HG03175 (cell line): ENCODE measurements around the gene FAH.

Experiments
- ATAC-seq: cut with Tn5 transposase; IDR thresholded peaks from one replicate; pipeline ENCODE4 v1.9.1; 2021; ENCODE audit warnings: mild to moderate bottlenecking, moderate library complexity; ENCODE audit not compliant: unreplicated experiment

Gene FAH

DNA sequence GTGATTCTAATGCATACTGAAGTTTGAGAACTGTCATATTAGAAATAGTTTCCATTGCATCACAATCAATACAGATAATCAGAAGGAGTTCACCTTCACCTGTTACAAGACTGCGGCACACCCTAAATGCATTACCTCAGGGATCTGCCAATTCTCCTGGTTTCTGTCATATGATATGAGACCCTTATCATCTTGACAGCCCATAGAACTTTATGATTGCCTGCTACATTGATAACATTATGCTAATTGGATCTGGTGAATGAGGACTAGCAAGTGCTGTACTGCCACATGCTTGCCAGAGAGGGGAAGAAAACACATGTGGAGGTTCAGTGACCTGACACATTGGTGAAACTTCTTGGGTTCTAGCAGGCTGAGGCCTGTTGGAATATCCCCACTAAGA lies 41.4 kb downstream of the FAH start:
- ATAC-seq = no peak

- no peak for ATAC-seq
Observed at GRCh38 chr15:80194914-80195313, 42.1 kb downstream of the FAH start.

DNA sequence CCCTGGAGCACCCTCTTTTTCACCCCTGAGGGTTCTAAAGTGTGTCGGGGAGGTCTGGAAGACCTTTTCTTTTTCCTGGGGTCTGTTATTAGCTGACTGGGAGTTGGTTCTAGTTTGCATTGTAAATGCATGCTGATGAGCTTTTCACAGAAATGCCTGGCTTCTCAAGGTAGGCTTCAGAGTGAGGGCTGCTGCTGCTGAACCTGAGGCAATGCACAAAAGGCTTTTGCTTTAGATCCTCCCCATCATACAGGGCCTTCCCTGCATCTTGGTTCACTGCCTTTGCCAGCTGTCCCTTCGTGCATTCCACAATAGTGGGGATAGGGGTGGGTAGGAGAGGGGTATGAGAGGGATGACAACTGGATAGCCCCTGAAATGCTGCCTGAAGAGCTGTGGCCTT lies 46.6 kb downstream of the FAH start:
- ATAC-seq = no peak

DNA sequence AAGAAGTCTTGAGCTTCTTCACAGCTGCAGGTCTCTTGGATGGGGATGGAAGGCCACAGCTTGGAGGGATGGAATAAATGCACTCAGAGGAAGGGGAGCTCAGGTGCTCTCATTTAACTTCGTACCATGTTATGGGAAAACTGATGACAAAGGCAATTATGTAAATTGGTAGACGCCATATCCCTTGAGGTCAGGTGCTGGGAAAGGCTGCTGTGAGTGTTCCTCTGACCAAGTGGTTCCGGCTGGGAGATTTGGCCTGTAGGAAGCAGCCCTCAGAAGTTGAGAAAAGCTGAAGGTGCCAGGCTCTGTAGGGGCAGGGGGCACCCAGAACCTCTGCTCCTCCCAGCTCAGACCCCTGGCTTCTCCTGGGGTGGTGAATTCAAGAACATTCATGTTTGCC lies 47.1 kb downstream of the FAH start:
- no peak for ATAC-seq

DNA sequence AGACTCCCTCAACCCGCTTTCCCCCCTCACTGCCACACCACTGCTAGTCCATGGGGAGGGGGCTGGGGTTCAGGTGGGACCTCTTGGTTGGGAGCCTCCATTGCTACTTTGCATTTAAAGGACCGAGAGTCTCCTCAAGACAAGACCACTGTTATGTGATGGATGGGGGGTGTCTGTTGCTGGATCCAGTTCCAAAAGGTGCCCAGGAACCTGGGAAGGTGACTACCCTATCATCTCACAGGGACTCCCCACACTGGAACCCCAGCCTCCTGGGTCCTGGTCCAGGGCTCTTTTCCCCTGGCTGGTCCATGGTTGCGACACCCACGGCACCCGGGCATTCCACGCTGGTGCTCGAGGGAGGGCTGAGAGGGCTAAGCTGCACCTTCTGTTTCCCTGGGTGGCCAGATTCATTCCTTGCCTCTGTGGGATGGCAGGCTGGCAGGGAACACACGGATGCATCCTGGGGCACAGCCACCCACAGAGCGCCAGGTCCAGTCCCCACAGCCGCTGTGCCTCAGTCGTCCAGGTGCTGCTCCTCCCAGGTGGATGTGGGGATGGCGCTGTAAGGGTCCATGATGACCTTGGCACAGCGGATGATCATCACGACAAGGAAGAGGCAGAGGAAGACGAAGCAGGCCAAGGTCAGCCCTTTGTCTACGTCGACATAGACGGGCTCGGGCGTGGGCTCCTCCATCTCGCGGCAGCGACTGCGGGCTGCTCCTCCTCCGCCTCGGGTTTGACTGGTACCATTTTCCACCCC lies 48.6 kb downstream of the FAH start:
- no peak for ATAC-seq

DNA sequence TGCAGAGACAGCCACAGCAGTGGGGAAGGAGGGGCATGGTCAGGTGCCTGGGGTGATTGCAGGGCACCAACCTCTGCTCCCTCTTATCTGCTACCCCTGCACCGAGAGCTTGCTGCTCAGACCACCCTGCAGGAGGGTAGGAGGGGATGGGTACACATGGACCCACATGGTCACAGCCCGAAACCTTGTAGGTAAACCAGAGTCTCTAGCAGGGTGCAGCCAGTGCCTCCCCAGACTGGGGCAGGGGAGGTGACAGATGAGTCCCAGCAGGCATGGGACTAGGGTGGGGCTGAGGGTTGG lies 49.2 kb downstream of the FAH start:
- ATAC-seq = no peak

DNA sequence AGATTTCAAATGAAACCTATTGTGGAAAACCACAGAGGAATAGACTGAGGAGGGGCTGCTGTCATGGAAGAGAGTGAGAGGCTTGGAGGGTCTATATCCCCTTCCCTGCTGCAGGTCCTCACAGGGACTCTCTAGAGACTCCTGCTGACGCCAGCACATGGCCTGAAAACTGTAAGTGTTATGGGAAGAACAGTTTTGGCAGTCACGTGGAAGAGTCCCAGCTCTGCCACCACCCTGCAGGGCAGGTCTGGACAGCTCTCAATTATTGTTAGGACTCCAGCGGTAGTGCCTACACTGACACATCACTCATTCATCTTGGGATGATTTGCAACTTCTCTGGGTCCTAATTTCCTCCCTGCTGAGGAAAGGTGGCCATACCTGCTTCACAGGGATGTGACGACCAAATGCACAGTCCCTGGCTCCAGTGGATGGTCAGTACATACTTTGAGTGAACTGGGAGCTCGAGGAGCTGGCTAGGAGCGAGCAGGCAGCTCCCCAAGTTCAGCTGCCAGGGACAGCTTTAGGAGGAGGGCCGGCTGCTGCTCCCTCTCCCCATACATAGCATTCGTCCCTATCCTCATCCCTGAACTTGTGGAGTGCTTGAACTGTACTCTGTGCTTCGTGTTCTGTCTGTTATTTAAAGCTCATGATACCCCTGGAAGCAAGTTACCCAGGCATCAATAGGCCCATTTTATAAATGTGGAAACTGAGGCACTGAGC lies 50.0 kb downstream of the FAH start:
- no peak for ATAC-seq

- ATAC-seq = no peak
Observed at GRCh38 chr15:80203361-80203885, 50.6 kb downstream of the FAH start.

DNA sequence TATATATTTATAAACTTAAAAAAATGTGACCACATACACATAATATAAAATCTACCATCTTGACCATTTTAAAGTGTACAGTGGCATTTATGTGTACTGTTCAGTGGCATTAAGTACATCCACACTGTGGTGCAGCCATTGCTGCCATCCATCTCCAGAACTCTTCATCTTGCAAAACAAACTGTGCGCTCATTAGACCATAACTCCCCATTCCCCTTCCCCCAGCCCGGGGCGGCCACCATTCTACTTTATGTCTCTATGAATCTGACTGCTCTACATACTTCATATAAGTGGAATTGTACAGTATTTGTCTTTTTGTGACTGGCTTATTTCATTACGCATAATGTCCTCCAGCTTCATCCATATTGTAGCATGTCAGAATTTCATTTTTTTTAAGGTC lies 51.4 kb downstream of the FAH start:
- ATAC-seq = no peak

DNA sequence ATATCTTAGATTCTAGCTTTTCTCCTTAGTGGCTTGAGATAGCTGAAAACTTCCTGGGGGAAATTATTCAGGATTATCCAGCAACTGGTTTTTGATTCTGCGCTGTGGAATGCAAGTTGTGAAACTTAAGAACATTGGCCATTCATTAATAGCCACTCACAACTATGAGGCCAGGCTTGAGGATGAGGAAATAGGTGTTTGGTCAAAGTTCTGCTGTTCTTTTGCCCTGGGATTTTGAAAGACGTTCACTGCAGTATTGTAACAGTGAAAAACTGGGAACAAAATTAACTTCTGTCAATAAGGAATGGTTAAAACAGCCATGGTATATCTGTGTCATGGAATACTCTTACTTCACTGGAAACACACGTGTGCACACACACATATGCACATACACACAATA lies 55.1 kb downstream of the FAH start:
- ATAC-seq = no peak

- ATAC-seq = no peak
Observed at GRCh38 chr15:80208758-80209734, 56.2 kb downstream of the FAH start.

DNA sequence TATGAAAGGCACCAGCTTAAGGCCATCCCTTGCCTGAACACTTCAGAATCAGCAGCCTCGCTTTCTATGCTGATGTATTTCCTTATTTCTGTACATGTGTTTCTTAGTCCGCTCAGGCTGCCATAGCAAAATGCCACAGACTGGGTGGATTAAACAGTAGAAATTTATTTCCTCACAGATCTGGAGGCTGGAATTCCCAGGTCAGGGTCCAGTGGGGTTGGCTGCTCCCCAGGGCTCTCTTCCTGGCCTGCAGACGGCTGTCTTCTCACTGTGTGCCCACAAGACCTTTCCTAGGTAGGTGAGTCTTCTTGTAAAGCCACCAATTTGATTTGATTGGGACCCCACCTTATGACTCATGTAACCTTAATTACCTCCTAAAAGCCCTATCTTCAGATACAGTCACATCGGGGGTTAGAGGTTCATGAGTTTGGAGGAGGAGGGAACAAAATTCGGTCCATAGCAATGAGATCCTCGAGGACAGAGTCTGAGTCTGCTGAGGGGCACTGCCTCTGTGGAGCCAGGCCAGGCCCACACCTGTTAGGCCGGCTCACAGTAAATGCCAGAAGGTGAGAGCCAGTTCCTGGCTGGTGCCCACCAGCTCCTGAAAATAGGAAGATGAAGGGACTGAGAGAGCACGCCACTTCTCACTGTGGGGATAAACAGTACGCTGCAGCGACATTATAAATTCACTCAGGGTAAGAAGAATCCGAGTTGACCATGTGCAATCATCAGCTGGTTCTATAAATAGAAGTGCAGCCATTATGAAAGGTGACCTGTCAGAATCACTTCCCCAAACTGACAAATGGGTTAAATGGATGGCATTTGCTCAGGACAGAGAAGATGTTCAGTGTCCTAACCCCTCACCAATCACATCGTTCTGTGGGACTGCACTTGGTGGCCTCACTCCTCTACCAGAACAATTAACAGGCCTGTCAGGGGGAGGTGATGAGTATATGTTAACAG lies 58.1 kb downstream of the FAH start:
- peak; percentile 75 for ATAC-seq

- no peak for ATAC-seq
Observed at GRCh38 chr15:80211976-80212375, 59.2 kb downstream of the FAH start.

- no peak for ATAC-seq
Observed at GRCh38 chr15:80214910-80215309, 62.1 kb downstream of the FAH start.

- ATAC-seq = no peak
Observed at GRCh38 chr15:80216141-80216540, 63.3 kb downstream of the FAH start.

DNA sequence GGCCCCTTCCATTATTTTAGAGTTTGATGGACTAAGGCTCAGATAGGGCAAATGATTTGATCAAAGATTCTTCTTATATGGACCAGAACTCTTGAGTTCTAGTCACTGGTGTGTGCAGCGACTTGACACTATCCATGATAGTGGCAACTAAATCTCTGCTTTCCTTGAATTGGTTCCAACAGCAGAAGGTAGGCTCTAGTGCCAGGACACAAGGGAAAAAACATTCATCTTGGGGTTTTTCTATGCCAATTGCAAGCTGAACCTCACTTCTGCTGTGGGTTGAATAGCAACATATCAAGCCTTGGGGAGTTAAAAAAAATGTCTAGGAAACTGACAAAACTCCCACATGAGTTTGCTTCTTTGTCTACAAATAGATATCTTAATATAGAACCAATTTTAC lies 64.1 kb downstream of the FAH start:
- ATAC-seq = no peak

GRCh38 chr15:80217327-80217900 lies 64.6 kb downstream of the FAH start:
- ATAC-seq = no peak

DNA sequence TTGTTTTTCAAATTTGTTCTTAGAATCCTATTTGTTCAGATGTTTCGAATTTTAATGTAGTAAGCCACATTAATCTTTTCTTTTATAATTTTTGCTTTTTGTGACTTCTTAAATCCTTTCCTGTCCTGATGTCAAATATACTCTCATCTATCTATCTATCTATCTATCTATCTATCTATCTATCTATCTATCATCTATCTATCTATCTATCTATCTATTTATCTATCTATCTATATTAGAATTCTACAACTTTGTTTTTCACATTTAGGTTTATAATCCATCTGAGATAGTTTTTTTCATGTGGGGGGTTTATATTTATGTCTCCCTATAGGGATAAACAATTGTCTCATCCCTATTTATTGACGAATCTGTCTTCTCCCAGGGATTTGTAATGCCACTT lies 67.2 kb downstream of the FAH start:
- no peak for ATAC-seq

GRCh38 chr15:80228959-80229610 lies 76.3 kb downstream of the FAH start:
- ATAC-seq = no peak
